Ovary (tissue), 3 donors: Measurements from ENCODE around the gene CLPSL2.

Source experiments
- CTCF ChIP-seq, 3 donors: fragments of 450-650 bp in 2 of 3; fragments of 200-600 bp in 1 of 3; IDR thresholded peaks; one replicate each; pipeline versions ENCODE4 v1.5.1 to v1.8.0; 2016 to 2022; ENCODE audit warnings: antibody characterized with exemption in 3 of 3, mild to moderate bottlenecking in 1 of 3
- EP300 ChIP-seq: sonication (generic); formaldehyde crosslinking; IDR thresholded peaks from one replicate; pipeline ENCODE4 v1.6.1; 2017; ENCODE audit warnings: antibody characterized with exemption
- POLR2A ChIP-seq: fragments of 450-650 bp; IDR thresholded peaks from one replicate; pipeline ENCODE4 v1.6.1; 2017; ENCODE audit warnings: antibody characterized with exemption, mild to moderate bottlenecking, moderate library complexity
- donor health status: DM: no; HTN: no; CAD: no.

DNA sequence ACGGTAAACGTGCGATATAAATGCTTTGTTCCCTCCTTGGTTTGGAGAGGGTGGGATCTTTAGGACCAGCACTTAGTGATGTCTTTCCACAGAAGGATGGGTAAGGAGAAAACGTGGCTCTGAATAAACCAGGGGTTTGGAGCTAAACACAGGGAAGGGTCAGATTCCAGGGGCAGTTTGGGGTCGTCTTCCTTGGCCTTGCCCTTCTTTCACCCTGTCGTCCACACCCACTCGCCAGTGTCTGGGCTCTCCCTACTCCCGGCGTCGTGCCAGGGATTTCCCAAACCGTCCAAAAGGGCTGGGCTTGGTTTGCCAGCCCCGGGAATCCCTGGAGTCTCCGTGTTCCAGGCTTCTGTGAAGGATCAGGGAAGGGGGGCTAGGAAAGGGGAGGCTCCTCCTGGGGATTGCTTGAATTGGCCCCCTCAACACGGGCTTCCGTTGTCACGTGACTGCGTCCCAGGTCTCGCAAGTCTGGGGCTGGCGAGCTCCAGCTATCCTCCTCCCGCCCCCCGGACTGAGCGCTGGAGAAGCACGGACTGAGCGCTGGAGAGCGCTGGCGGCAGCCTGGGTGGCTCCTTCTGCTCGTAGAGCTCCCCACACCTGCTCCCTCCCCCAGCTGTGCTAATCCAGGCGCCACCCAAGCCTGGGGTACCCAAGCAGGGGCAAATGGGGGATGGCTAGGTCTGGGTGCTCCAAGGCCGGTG lies 49.0 kb upstream of the CLPSL2 start:
- TF ChIP-seq CTCF (IDR thresholded peaks at IDR 0.05) (peak in 2 of 3 donors; percentile 21 to 22), POLR2A (peak; percentile 83), EP300 (no peak)
